ENCODE results near the gene DYDC2. TPM values are rescaled to one million over a fixed set of nuclear protein-coding genes. Genes with fewer than 3 reads are reported as not detected.

DYDC2 gene
- polyA plus RNA-seq, 1 donor (not counting 4 experiments of a cell fraction or from before 2014, with no cell fraction given): not detected

DNA sequence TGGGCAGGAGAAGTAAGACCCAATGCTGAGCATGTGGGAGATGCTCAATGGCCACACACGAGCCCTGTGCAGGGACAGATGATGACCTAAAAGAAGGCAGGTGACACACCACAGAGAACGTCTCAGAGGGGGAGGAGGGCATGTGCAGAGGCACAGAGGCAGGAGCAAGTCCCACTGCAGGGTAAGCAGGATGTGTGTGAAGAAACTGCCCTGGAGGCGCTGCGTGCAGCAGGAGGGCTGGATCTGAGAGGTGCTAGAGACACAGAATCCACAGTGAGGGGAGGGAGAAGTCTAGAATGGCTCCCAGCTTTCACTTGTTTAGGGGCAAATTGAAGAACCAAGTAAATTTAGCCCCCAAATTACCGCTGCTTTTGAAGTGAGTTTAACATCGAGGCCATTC lies 14.9 kb downstream of the DYDC2 start:
- no peaks in the 10 kb centered on the region for H4K20me1 ChIP-seq (ENCODE audit: control insufficient read depth, extremely low read depth, insufficient read depth, low read length)
- no peaks in the 10 kb centered on the region for H3K79me2 ChIP-seq (ENCODE audit: control insufficient read depth, insufficient read depth, low read length)
- H3K9ac ChIP-seq (ENCODE audit: control insufficient read depth, extremely low read depth, insufficient read depth, low read length): no peak overlapping the region
- H3K9me3 ChIP-seq (ENCODE audit: control insufficient read depth, low read depth, low read length): no peaks in the 10 kb centered on the region
- H3K27ac ChIP-seq (ENCODE audit: control insufficient read depth, insufficient read depth, low read length): no peak overlapping the region
- H3K4me3 ChIP-seq (ENCODE audit: control insufficient read depth in 2 of 3, extremely low read depth in 1 of 3, insufficient read depth in 2 of 3, low read depth in 1 of 3, low read length in 3 of 3): no peak overlapping the region
- no peaks in the 10 kb centered on the region for H3K36me3 ChIP-seq (ENCODE audit: control insufficient read depth in 2 of 2, extremely low read depth in 1 of 2, insufficient read depth in 2 of 2, low read length in 2 of 2)
- dilution Hi-C loops (cut with MboI; ENCODE audit: extremely low pct_ligation_motif_present, low sequenced_read_pairs): loop anchor here (25.0 kb wide), 1 partner anchor 109 kb away; no protein-coding TSS in a partner anchor
- H3K4me2 ChIP-seq (ENCODE audit: control insufficient read depth, extremely low read depth, insufficient read depth, low read depth, low read length): no peak overlapping the region
- H2AFZ ChIP-seq (ENCODE audit: control insufficient read depth, low read length): no peak overlapping the region
- TF ChIP-seq EZH2 (IDR thresholded peaks at IDR 0.05; ENCODE audit: low read length): no peak
- H3K4me1 ChIP-seq (ENCODE audit: control insufficient read depth, extremely low read depth, insufficient read depth, low read length): no peaks in the 10 kb centered on the region
- H3K9me1 ChIP-seq (ENCODE audit: control insufficient read depth, extremely low read depth, insufficient read depth, low read length): no peaks in the 10 kb centered on the region
- DNase-seq (ENCODE audit: low read depth, low spot score) (no peak), FAIRE-seq (no peak)
- H3K27me3 ChIP-seq (ENCODE audit: control insufficient read depth, extremely low read depth, insufficient read depth, low read length): no peaks in the 10 kb centered on the region

GRCh38 chr10:80372675-80373074 lies 16.1 kb downstream of the DYDC2 start:
- no peaks in the 10 kb centered on the region for H3K4me1 ChIP-seq (ENCODE audit: control insufficient read depth, extremely low read depth, insufficient read depth, low read length)
- no peaks in the 10 kb centered on the region for H3K79me2 ChIP-seq (ENCODE audit: control insufficient read depth, insufficient read depth, low read length)
- dilution Hi-C loops (cut with MboI; ENCODE audit: extremely low pct_ligation_motif_present, low sequenced_read_pairs): loop anchor here (25.0 kb wide), 1 partner anchor 110 kb away; no protein-coding TSS in a partner anchor
- DNase-seq (ENCODE audit: low read depth, low spot score): no peak
- no peak overlapping the region for H3K27ac ChIP-seq (ENCODE audit: control insufficient read depth, insufficient read depth, low read length)
- TF ChIP-seq CTCF (optimal IDR thresholded peaks at IDR 0.05 in 1 of 3, IDR thresholded peaks at IDR 0.05 in 1 of 3, conservative IDR thresholded peaks at IDR 0.05 in 1 of 3; ENCODE audit: extremely low read depth in 1 of 3, insufficient read depth in 2 of 3, low read length in 3 of 3) (no peak), EZH2 (IDR thresholded peaks at IDR 0.05; ENCODE audit: low read length) (no peak)
- no peak for FAIRE-seq
- no peak overlapping the region for H3K4me3 ChIP-seq (ENCODE audit: control insufficient read depth in 2 of 3, extremely low read depth in 1 of 3, insufficient read depth in 2 of 3, low read depth in 1 of 3, low read length in 3 of 3)
- no peaks in the 10 kb centered on the region for H4K20me1 ChIP-seq (ENCODE audit: control insufficient read depth, extremely low read depth, insufficient read depth, low read length)
- no peaks in the 10 kb centered on the region for H3K36me3 ChIP-seq (ENCODE audit: control insufficient read depth in 2 of 2, extremely low read depth in 1 of 2, insufficient read depth in 2 of 2, low read length in 2 of 2)
- H3K9me3 ChIP-seq (ENCODE audit: control insufficient read depth, low read depth, low read length): no peaks in the 10 kb centered on the region
- H3K27me3 ChIP-seq (ENCODE audit: control insufficient read depth, extremely low read depth, insufficient read depth, low read length): no peaks in the 10 kb centered on the region
- H3K9ac ChIP-seq (ENCODE audit: control insufficient read depth, extremely low read depth, insufficient read depth, low read length): no peak overlapping the region
- H2AFZ ChIP-seq (ENCODE audit: control insufficient read depth, low read length): no peak overlapping the region
- H3K4me2 ChIP-seq (ENCODE audit: control insufficient read depth, extremely low read depth, insufficient read depth, low read depth, low read length): no peak overlapping the region
- H3K9me1 ChIP-seq (ENCODE audit: control insufficient read depth, extremely low read depth, insufficient read depth, low read length): no peaks in the 10 kb centered on the region

DNA sequence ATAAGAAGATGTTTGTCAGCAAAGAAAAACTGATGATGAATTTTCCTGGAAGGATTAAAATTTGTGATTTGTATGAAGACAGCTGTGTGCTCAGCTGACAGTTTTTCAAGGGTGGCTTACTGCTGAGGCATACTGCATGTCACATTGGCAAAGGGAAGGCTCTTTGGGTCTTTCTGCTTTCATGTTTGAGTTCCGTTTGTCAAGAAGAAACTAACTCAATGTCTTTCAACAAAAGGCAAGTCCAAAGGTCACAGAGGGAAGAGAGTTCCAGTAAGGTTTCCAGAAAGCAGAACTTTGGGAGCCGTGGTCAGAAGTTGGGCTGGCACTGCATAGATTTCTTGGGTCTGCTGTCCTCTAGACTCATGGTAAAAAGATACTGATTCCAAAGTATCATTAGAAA lies 16.9 kb downstream of the DYDC2 start:
- H3K4me1 ChIP-seq (ENCODE audit: control insufficient read depth, extremely low read depth, insufficient read depth, low read length): no peaks in the 10 kb centered on the region
- no peaks in the 10 kb centered on the region for H3K9me3 ChIP-seq (ENCODE audit: control insufficient read depth, low read depth, low read length)
- no peaks in the 10 kb centered on the region for H3K79me2 ChIP-seq (ENCODE audit: control insufficient read depth, insufficient read depth, low read length)
- H3K9ac ChIP-seq (ENCODE audit: control insufficient read depth, extremely low read depth, insufficient read depth, low read length): no peak overlapping the region
- DNase-seq (ENCODE audit: low read depth, low spot score): no peak
- dilution Hi-C loops (cut with MboI; ENCODE audit: extremely low pct_ligation_motif_present, low sequenced_read_pairs): loop anchor here (25.0 kb wide), 1 partner anchor 111 kb away; no protein-coding TSS in a partner anchor
- H3K27ac ChIP-seq (ENCODE audit: control insufficient read depth, insufficient read depth, low read length): no peak overlapping the region
- TF ChIP-seq EZH2 (IDR thresholded peaks at IDR 0.05; ENCODE audit: low read length) (no peak), CTCF (optimal IDR thresholded peaks at IDR 0.05 in 1 of 3, IDR thresholded peaks at IDR 0.05 in 1 of 3, conservative IDR thresholded peaks at IDR 0.05 in 1 of 3; ENCODE audit: extremely low read depth in 1 of 3, insufficient read depth in 2 of 3, low read length in 3 of 3) (no peak)
- no peak overlapping the region for H3K4me2 ChIP-seq (ENCODE audit: control insufficient read depth, extremely low read depth, insufficient read depth, low read depth, low read length)
- no peaks in the 10 kb centered on the region for H3K36me3 ChIP-seq (ENCODE audit: control insufficient read depth in 2 of 2, extremely low read depth in 1 of 2, insufficient read depth in 2 of 2, low read length in 2 of 2)
- H3K4me3 ChIP-seq (ENCODE audit: control insufficient read depth in 2 of 3, extremely low read depth in 1 of 3, insufficient read depth in 2 of 3, low read depth in 1 of 3, low read length in 3 of 3): no peak overlapping the region
- no peaks in the 10 kb centered on the region for H3K9me1 ChIP-seq (ENCODE audit: control insufficient read depth, extremely low read depth, insufficient read depth, low read length)
- FAIRE-seq: no peak
- no peak overlapping the region for H2AFZ ChIP-seq (ENCODE audit: control insufficient read depth, low read length)
- H4K20me1 ChIP-seq (ENCODE audit: control insufficient read depth, extremely low read depth, insufficient read depth, low read length): no peaks in the 10 kb centered on the region
- H3K27me3 ChIP-seq (ENCODE audit: control insufficient read depth, extremely low read depth, insufficient read depth, low read length): no peaks in the 10 kb centered on the region

Data from keratinocyte (primary cell).